K562 (cell line): ENCODE results near the gene A1BG. TPM values are rescaled to one million over a fixed set of nuclear protein-coding genes. Genes with fewer than 3 reads are reported as not detected.

ENCODE experiments used
- ATAC-seq: fragments of 200-7000 bp; cut with Tn5 transposase; 3 replicates; pipeline ENCODE4 v1.9.1; 2020; ENCODE audit warnings: moderate library complexity
- BruUV-seq: library from RNA; stranded (reverse); fragments of 400-500 nt; replicated peaks from 2 replicates; lab custom pipeline; 2021; lab: Mats Ljungman, UMichigan
- CTCF ChIA-PET: fragments of 300-600 bp; formaldehyde crosslinking; extraction: SDS; loops from one replicate; lab custom pipeline; 2021; ENCODE audit warnings: low intra/inter-chr PET ratio; lab: Yijun Ruan, JAX
- POLR2A ChIA-PET: fragments of 300-600, 350-650 bp; sonication (Branson Sonifier 250); formaldehyde crosslinking; extraction: SDS; loops from one replicate; lab custom pipeline; 2021; ENCODE audit warnings: antibody characterized with exemption, inconsistent platforms; lab: Yijun Ruan, JAX
- DNase-seq, 4 experiments: peaks; one replicate each; pipeline versions ENCODE4 v3.0.0 to v3.0.0-alpha.2; 2011 to 2018; ENCODE audit warnings: low spot score in 3 of 4, mixed read lengths in 3 of 4; ENCODE audit errors: extremely low read depth in 1 of 4
- FAIRE-seq: peaks from 2 replicates; lab custom pipeline; 2011; peaks lifted over from hg19 to GRCh38; lab: Jason Lieb, UNC
- H2AFZ ChIP-seq: 2 replicates; pipeline ENCODE4 v1.6.0; 2011; ENCODE audit warnings: low read depth, low read length, control low read depth, inconsistent platforms
- H3K27ac ChIP-seq: fragments of 200-600 bp; 3 replicates; pipeline ENCODE4 v1.8.0; 2011; ENCODE audit warnings: low read depth, mild to moderate bottlenecking, control low read depth, inconsistent platforms, low read length, moderate library complexity, mixed read lengths; ENCODE audit errors: extremely low read depth
- H3K27me3 ChIP-seq, 2 experiments: fragments of 300-600 bp in 1 of 2; 2 replicates in 1 of 2; 3 replicates in 1 of 2; pipeline versions ENCODE4 v1.6.0 to v1.8.0; 2011; ENCODE audit warnings: inconsistent platforms in 2 of 2, low read length in 2 of 2, mild to moderate bottlenecking in 1 of 2, mixed read lengths in 1 of 2, moderate library complexity in 1 of 2; ENCODE audit not compliant: control insufficient read depth in 2 of 2, insufficient read depth in 2 of 2
- H3K36me3 ChIP-seq: fragments of 300-600 bp; 3 replicates; pipeline ENCODE4 v1.8.0; 2011; ENCODE audit warnings: mild to moderate bottlenecking, low read length, inconsistent platforms; ENCODE audit not compliant: control insufficient read depth, insufficient read depth
- H3K4me1 ChIP-seq, 2 experiments: fragments of 200-600 bp in 1 of 2; replicated peaks in 1 of 2; 2 replicates in 1 of 2; 3 replicates in 1 of 2; pipeline versions ENCODE4 v1.5.1 to v1.8.0; 2011; ENCODE audit warnings: inconsistent platforms in 2 of 2, low read length in 2 of 2, mild to moderate bottlenecking in 1 of 2, mixed read lengths in 1 of 2, moderate library complexity in 1 of 2; ENCODE audit not compliant: control insufficient read depth in 2 of 2, insufficient read depth in 2 of 2
- H3K4me2 ChIP-seq: 2 replicates; pipeline ENCODE4 v1.6.1; 2011; ENCODE audit warnings: low read length, control low read depth, inconsistent platforms, mixed read lengths; ENCODE audit not compliant: insufficient read depth
- H3K4me3 ChIP-seq: fragments of 200-600 bp; sonication (generic), shearing (Covaris generic); 2 replicates; pipeline ENCODE4 v1.5.1; 2016; ENCODE audit warnings: control low read depth, inconsistent platforms
- H3K79me2 ChIP-seq: fragments of 200-600 bp; 3 replicates; pipeline ENCODE4 v1.8.0; 2011; ENCODE audit warnings: low read length, inconsistent platforms; ENCODE audit not compliant: control insufficient read depth, insufficient read depth
- H3K9ac ChIP-seq, 2 experiments: 2 replicates each; pipeline versions ENCODE4 v1.6.0 to v1.6.1; 2011; ENCODE audit warnings: low read depth in 2 of 2, low read length in 2 of 2, control low read depth in 1 of 2, inconsistent platforms in 1 of 2, mild to moderate bottlenecking in 1 of 2, mixed read lengths in 1 of 2; ENCODE audit not compliant: insufficient read depth in 1 of 2
- H3K9me1 ChIP-seq: one replicate; pipeline ENCODE4 v1.6.0; 2011; ENCODE audit warnings: inconsistent platforms, mild to moderate bottlenecking, low read length, moderate library complexity; ENCODE audit not compliant: control insufficient read depth, insufficient read depth
- H3K9me3 ChIP-seq: replicated peaks from 2 replicates; pipeline ENCODE4 v1.5.1; 2011; ENCODE audit warnings: low read depth, low read length, inconsistent platforms; ENCODE audit not compliant: control insufficient read depth, insufficient read depth
- H4K20me1 ChIP-seq: replicated peaks from 2 replicates; pipeline ENCODE4 v1.6.1; 2011; ENCODE audit warnings: low read length, inconsistent platforms, mixed read lengths; ENCODE audit not compliant: control insufficient read depth, insufficient read depth
- CBFA2T3 ChIP-seq: fragments of 450-650 bp; IDR thresholded peaks from 2 replicates; pipeline ENCODE4 v1.6.1; 2017
- CBFB ChIP-seq: sonication (generic); formaldehyde crosslinking; IDR thresholded peaks from 2 replicates; pipeline ENCODE4 v1.4.0; 2020; ENCODE audit warnings: mild to moderate bottlenecking, missing genetic modification reagents
- CREB3L1 ChIP-seq: fragments of 450-650 bp; IDR thresholded peaks from 2 replicates; pipeline ENCODE4 v1.6.1; 2014; ENCODE audit warnings: low read depth, mild to moderate bottlenecking, moderate library complexity, borderline replicate concordance
- GATA2 ChIP-seq: sonication (generic); formaldehyde crosslinking; IDR thresholded peaks from 2 replicates; pipeline ENCODE4 v1.4.0; 2020; ENCODE audit warnings: mild to moderate bottlenecking, missing genetic modification reagents
- HDAC8 ChIP-seq: fragments of 450-650 bp; IDR thresholded peaks from 2 replicates; pipeline ENCODE4 v1.6.1; 2016; ENCODE audit warnings: mild to moderate bottlenecking, missing genetic modification characterization, moderate library complexity, missing compliant biosample characterization
- RERE ChIP-seq: sonication (generic); formaldehyde crosslinking; IDR thresholded peaks from 2 replicates; pipeline ENCODE4 v1.8.0; 2023; ENCODE audit warnings: missing genetic modification reagents, mild to moderate bottlenecking, borderline replicate concordance
- WHSC1 ChIP-seq: IDR thresholded peaks from one replicate; pipeline ENCODE4 v1.6.1; 2012; ENCODE audit warnings: low read length, control low read depth, inconsistent platforms
- ZKSCAN8 ChIP-seq: fragments of 200-800 bp; sonication (Bioruptor generic); IDR thresholded peaks from 2 replicates; pipeline ENCODE4 v1.6.1; 2016; ENCODE audit warnings: missing genetic modification characterization, missing compliant biosample characterization
- ZNF12 ChIP-seq: sonication (generic); formaldehyde crosslinking; IDR thresholded peaks from 2 replicates; pipeline ENCODE4 v1.4.0; 2020; ENCODE audit warnings: mild to moderate bottlenecking, missing genetic modification reagents
- ZNF347 ChIP-seq: fragments of 450-650 bp; formaldehyde crosslinking; IDR thresholded peaks from 2 replicates; pipeline ENCODE4 v1.4.0; 2020; ENCODE audit warnings: low read depth, mild to moderate bottlenecking, moderate library complexity
- ZNF589 ChIP-seq: fragments of 200-800 bp; sonication (Bioruptor generic); IDR thresholded peaks from 2 replicates; pipeline ENCODE4 v1.6.1; 2016; ENCODE audit warnings: low read depth, missing genetic modification characterization, missing compliant biosample characterization
- WGBS: fragments of 100-300 bp; shearing (Covaris generic); methylation state at CpG from one replicate; pipeline ENCODE4 v1.1.6; 2016; ENCODE audit warnings: low coverage, mixed read lengths; ENCODE audit not compliant: insufficient coverage; ENCODE audit errors: missing lambda C conversion rate; 5-methylcytosine and 5-hydroxymethylcytosine counted together
- in situ Hi-C: fragments of 300-500 bp; cut with MboI; formaldehyde crosslinking; loops from 4 replicates; pipeline ENCODE4 v1.15.0; 2018; ENCODE audit warnings: inconsistent platforms, mixed read lengths
- intact Hi-C: fragments of 100-400 bp; cut with micrococcal nuclease; formaldehyde crosslinking; loops from 2 replicates; pipeline ENCODE4 v1.14.2; 2022
- polyA plus RNA-seq, 8 experiments: library from polyadenylated mRNA; depleted of rRNA in 4 of 8; stranded (reverse) in 5 of 8; unstranded in 3 of 8; fragments of >200 nt; fragmentation: Nextera tagmentation in 2 of 8; fragmentation: Illumina TruSeq in 1 of 8; extraction: Ambion mirVana in 2 of 8; extraction: Trizol in 1 of 8; gene quantifications; 2 replicates each; pipeline versions ENCODE4 v1.2.1 to v1.2.3, GENCODE V29; 2011 to 2014; ENCODE audit warnings: inconsistent platforms in 1 of 8, missing spikeins in 1 of 8
- total RNA-seq, 7 experiments: library from RNA; depleted of rRNA in 6 of 7; stranded (reverse); fragments of >200 nt in 6 of 7; fragmentation: Illumina TruSeq in 2 of 7; extraction: Trizol in 2 of 7; gene quantifications; 2 replicates each; pipeline versions ENCODE4 v1.2.1 to v1.2.3, GENCODE V29; 2011 to 2021; ENCODE audit warnings: low replicate concordance in 1 of 7

The A1BG gene
- total and polyA plus RNA-seq, 9 of the 15 experiments (the other 6 are each of a cell fraction or from before 2014, with no cell fraction given), result 0.10 to 19.8 (median 2.6) TPM

GRCh38 chr19:58386576-58387337 lies 33.5 kb upstream of the A1BG start, which contains the start of gene RPS5 (continued):
- TF ChIP-seq RERE, result no peak

GRCh38 chr19:58385891-58386575 lies 32.7 kb upstream of the A1BG start:
- Histone ChIP-seq H3K9me1 (no peaks in the 10 kb centered on the region), H3K4me1 (peaks cover 29 to 42% of the 10 kb centered on the region in 2 experiments), H3K36me3 (peaks cover 34% of the 10 kb centered on the region), H3K27me3 (no peaks in the 10 kb centered on the region), H3K9ac (peak overlapping the region; percentile 98 to 99), H3K4me2 (peak overlapping the region; percentile 100), H3K27ac (peak overlapping the region; percentile 93), H3K9me3 (no peaks in the 10 kb centered on the region), H2AFZ (peak overlapping the region; percentile 76), H3K79me2 (peaks cover 67% of the 10 kb centered on the region), H3K4me3 (peak overlapping the region; percentile 92), H4K20me1 (peaks cover 10% of the 10 kb centered on the region)
- ChIA-PET CTCF (no interaction called here), POLR2A (interaction anchor here (0.7 to 1.5 kb wide), 3 partner anchors 21 to 51 kb away, joined by 3 read pairs; partner anchors contain the start of gene ZNF497)
- peak; percentile 43 for ATAC-seq
- in situ Hi-C loops, result no loop called here
- FAIRE-seq, result peak; percentile 37
- no TSS peak for BruUV-seq
- WGBS, result 12% methylated on average over 34 of the region's 36 CpGs
- peak in 1 of 4 experiments; percentile 28 for DNase-seq
- intact Hi-C loops, result loop anchor here (5.0 kb wide), 1 partner anchor 204 kb away; the partner anchor contains the start of gene ZNF274
- 0 out of 2 replicates have a peak, but pooled peaks have one; percentile 2 for TF ChIP-seq CBFA2T3
- TF ChIP-seq GATA2 (CRISPR knock-in tag), result peak; percentile 52
- TF ChIP-seq ZNF589 (CRISPR knock-in tag), result peak; percentile 40; the same call in 1 of the 2 replicates
- 0 out of 2 replicates have a peak, but pooled peaks have one; percentile 59 for TF ChIP-seq CBFB (CRISPR knock-in tag)
- no peak for TF ChIP-seq WHSC1
- TF ChIP-seq HDAC8 (tag), result peak; percentile 53; the same call in 1 of the 2 replicates
- TF ChIP-seq ZNF347 (CRISPR knock-in tag), result 0 out of 2 replicates have a peak, but pooled peaks have one; percentile 51
- peak; percentile 60; the same call in 1 of the 2 replicates for TF ChIP-seq ZKSCAN8 (CRISPR knock-in tag)
- TF ChIP-seq CREB3L1, result peak; percentile 70; the same call in 1 of the 2 replicates
- peak; percentile 76; the same call in 1 of the 2 replicates for TF ChIP-seq ZNF12 (CRISPR knock-in tag)
